ENCODE results near the gene GALNT9.

Gene GALNT9

GRCh38 chr12:132344181-132344580 is 14.8 kb upstream of the GALNT9 start:
- DNase-seq (ENCODE audit: low read depth), result no peak

GRCh38 chr12:132343294-132344004 is 14.1 kb upstream of the GALNT9 start:
- DNase-seq (ENCODE audit: low read depth), result no peak

GRCh38 chr12:132342251-132343227 is 13.2 kb upstream of the GALNT9 start:
- no peak for DNase-seq (ENCODE audit: low read depth)

- no peak for DNase-seq (ENCODE audit: low read depth)
Observed at GRCh38 chr12:132341318-132342050, 12.1 kb upstream of the GALNT9 start.

- DNase-seq (ENCODE audit: low read depth), result no peak
Observed at GRCh38 chr12:132340266-132341035, 11.1 kb upstream of the GALNT9 start.

GRCh38 chr12:132339856-132340255 is 10.5 kb upstream of the GALNT9 start:
- no peak for DNase-seq (ENCODE audit: low read depth)

GRCh38 chr12:132338781-132339180 is 9.4 kb upstream of the GALNT9 start:
- DNase-seq (ENCODE audit: low read depth), result no peak

- no peak for DNase-seq (ENCODE audit: low read depth)
Observed at GRCh38 chr12:132338311-132338710, 8.9 kb upstream of the GALNT9 start.

GRCh38 chr12:132337557-132337956 is 8.2 kb upstream of the GALNT9 start:
- DNase-seq (ENCODE audit: low read depth), result no peak

GRCh38 chr12:132336451-132337413 is 7.3 kb upstream of the GALNT9 start:
- no peak for DNase-seq (ENCODE audit: low read depth)

- no peak for DNase-seq (ENCODE audit: low read depth)
Observed at GRCh38 chr12:132335179-132335756, 5.9 kb upstream of the GALNT9 start.

GRCh38 chr12:132333766-132334165 is 4.4 kb upstream of the GALNT9 start:
- no peak for DNase-seq (ENCODE audit: low read depth)

- no peak for DNase-seq (ENCODE audit: low read depth)
Observed at GRCh38 chr12:132333273-132333672, 3.9 kb upstream of the GALNT9 start.

GRCh38 chr12:132330549-132330881 is 1.1 kb upstream of the GALNT9 start:
- no peak for DNase-seq (ENCODE audit: low read depth)

- DNase-seq (ENCODE audit: low read depth), result no peak
Observed at GRCh38 chr12:132329720-132330548, 545 bp upstream of the GALNT9 start.

- DNase-seq (ENCODE audit: low read depth), result no peak
Observed at GRCh38 chr12:132328282-132329029, 933 bp downstream of the GALNT9 start.

GRCh38 chr12:132327336-132328171 is 1.8 kb downstream of the GALNT9 start:
- peak; percentile 76 for DNase-seq (ENCODE audit: low read depth)

- no peak for DNase-seq (ENCODE audit: low read depth)
Observed at GRCh38 chr12:132326646-132327045, 2.7 kb downstream of the GALNT9 start.

Data from HS-5 (cell line).